ENCODE results near the gene AMBRA1.
"Not testable (repeated sequence)": the region's sequence is repeated elsewhere in the genome, so short reads cannot be mapped to it uniquely, and the experiment has no call there.

The AMBRA1 gene

GRCh38 chr11:46616551-46617133, 22.8 kb upstream of the AMBRA1 start:
- DNase-seq: peak; percentile 72

GRCh38 chr11:46615756-46616155, 21.9 kb upstream of the AMBRA1 start:
- DNase-seq: no peak

GRCh38 chr11:46612326-46612725, 18.5 kb upstream of the AMBRA1 start:
- no peak for DNase-seq

- DNase-seq: peak; percentile 12
Observed at GRCh38 chr11:46611526-46612304, 17.9 kb upstream of the AMBRA1 start.

GRCh38 chr11:46609386-46609785, 15.6 kb upstream of the AMBRA1 start:
- DNase-seq: no peak

GRCh38 chr11:46607516-46607915, 13.7 kb upstream of the AMBRA1 start:
- DNase-seq: no peak

GRCh38 chr11:46604796-46605195, 11.0 kb upstream of the AMBRA1 start:
- DNase-seq: no peak

GRCh38 chr11:46603704-46604308, 10.0 kb upstream of the AMBRA1 start:
- no peak for DNase-seq

GRCh38 chr11:46601129-46601528, 7.3 kb upstream of the AMBRA1 start:
- DNase-seq: peak; percentile 31

- DNase-seq: no peak
Observed at GRCh38 chr11:46600194-46600960, 6.6 kb upstream of the AMBRA1 start.

GRCh38 chr11:46599340-46600193, 5.7 kb upstream of the AMBRA1 start:
- DNase-seq: no peak

- DNase-seq: no peak
Observed at GRCh38 chr11:46597609-46598219, 3.9 kb upstream of the AMBRA1 start.

- no peak for DNase-seq
Observed at GRCh38 chr11:46597155-46597554, 3.3 kb upstream of the AMBRA1 start.

GRCh38 chr11:46594785-46595184, 962 bp upstream of the AMBRA1 start:
- DNase-seq: no peak

- DNase-seq: peak; percentile 67
Observed at GRCh38 chr11:46594374-46594700, 514 bp upstream of the AMBRA1 start.

GRCh38 chr11:46590740-46591605, 2.9 kb downstream of the AMBRA1 start:
- DNase-seq: no peak

GRCh38 chr11:46588915-46589314, 4.9 kb downstream of the AMBRA1 start:
- DNase-seq: no peak

- no peak for DNase-seq
Observed at GRCh38 chr11:46588131-46588530, 5.7 kb downstream of the AMBRA1 start.

GRCh38 chr11:46583513-46583912, 10.3 kb downstream of the AMBRA1 start:
- DNase-seq: not testable (repeated sequence)

GRCh38 chr11:46582588-46582987, 11.2 kb downstream of the AMBRA1 start:
- DNase-seq: no peak

- no peak for DNase-seq
Observed at GRCh38 chr11:46577058-46577457, 16.8 kb downstream of the AMBRA1 start.

Measured in inflammatory macrophage treated with lipopolysaccharide for 4 hours (primary cell).